Bronchial epithelial cell (primary cell): ENCODE measurements around the gene FAM89A. TPM values are rescaled to one million over a fixed set of nuclear protein-coding genes. Genes with fewer than 3 reads are reported as not detected.

Experiments used
- DNase-seq: peaks from one replicate; pipeline ENCODE4 v3.0.0-alpha.2; 2010; ENCODE audit warnings: low read depth
- FAIRE-seq: peaks from 2 replicates; lab custom pipeline; 2011; peaks lifted over from hg19 to GRCh38; lab: Jason Lieb, UNC
- H3K27me3 ChIP-seq: 2 replicates; pipeline ENCODE4 v1.5.1; 2011; ENCODE audit warnings: low read length; ENCODE audit not compliant: control insufficient read depth, insufficient read depth
- H3K36me3 ChIP-seq: 2 replicates; pipeline ENCODE4 v1.5.1; 2011; ENCODE audit warnings: low read length; ENCODE audit not compliant: control insufficient read depth, insufficient read depth
- H3K4me3 ChIP-seq: 2 replicates; pipeline ENCODE4 v1.5.1; 2011; ENCODE audit warnings: mild to moderate bottlenecking, low read depth, low read length, control low read depth
- total RNA-seq: library from RNA; depleted of rRNA; stranded (reverse); fragments of >200 nt; gene quantifications from 2 replicates; pipeline ENCODE4 v1.2.1, GENCODE V29; 2014
- TF ChIP-seq, protein P1 (sequence below): IDR thresholded peaks from 2 replicates; pipeline ENCODE4 v1.5.1; 2011; ENCODE audit warnings: mild to moderate bottlenecking, moderate library complexity, low read length, control low read depth, inconsistent platforms; ENCODE audit not compliant: insufficient read depth, severe bottlenecking

Gene FAM89A
- total RNA-seq, 1 donor from 2014 or later = 10.8 TPM

DNA sequence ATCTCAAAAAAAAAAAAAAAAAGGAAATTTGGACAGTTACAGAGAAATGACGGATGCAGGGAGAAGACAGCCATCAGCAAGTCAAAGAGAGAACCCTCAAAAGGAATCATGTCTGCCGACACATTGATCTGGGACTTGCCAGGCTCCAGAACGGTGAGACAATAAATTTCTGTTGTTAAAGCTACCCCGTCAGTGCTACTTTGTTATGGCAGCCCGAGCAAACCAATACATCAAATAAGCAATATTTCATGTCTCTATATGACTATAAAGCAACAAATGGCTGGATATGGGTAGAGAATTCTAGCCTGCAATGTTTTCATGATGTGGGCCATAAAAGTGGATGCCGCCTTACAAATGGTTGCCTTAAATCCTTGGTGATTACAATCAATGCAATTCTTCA is 23.3 kb upstream of the FAM89A start:
- DNase-seq (no peak), FAIRE-seq (no peak)
- no peaks in the 10 kb centered on the region for H3K36me3 ChIP-seq
- TF ChIP-seq, protein P1, sequence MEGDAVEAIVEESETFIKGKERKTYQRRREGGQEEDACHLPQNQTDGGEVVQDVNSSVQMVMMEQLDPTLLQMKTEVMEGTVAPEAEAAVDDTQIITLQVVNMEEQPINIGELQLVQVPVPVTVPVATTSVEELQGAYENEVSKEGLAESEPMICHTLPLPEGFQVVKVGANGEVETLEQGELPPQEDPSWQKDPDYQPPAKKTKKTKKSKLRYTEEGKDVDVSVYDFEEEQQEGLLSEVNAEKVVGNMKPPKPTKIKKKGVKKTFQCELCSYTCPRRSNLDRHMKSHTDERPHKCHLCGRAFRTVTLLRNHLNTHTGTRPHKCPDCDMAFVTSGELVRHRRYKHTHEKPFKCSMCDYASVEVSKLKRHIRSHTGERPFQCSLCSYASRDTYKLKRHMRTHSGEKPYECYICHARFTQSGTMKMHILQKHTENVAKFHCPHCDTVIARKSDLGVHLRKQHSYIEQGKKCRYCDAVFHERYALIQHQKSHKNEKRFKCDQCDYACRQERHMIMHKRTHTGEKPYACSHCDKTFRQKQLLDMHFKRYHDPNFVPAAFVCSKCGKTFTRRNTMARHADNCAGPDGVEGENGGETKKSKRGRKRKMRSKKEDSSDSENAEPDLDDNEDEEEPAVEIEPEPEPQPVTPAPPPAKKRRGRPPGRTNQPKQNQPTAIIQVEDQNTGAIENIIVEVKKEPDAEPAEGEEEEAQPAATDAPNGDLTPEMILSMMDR = no peak
- H3K4me3 ChIP-seq = no peak overlapping the region
- H3K27me3 ChIP-seq = peaks cover 3% of the 10 kb centered on the region

DNA sequence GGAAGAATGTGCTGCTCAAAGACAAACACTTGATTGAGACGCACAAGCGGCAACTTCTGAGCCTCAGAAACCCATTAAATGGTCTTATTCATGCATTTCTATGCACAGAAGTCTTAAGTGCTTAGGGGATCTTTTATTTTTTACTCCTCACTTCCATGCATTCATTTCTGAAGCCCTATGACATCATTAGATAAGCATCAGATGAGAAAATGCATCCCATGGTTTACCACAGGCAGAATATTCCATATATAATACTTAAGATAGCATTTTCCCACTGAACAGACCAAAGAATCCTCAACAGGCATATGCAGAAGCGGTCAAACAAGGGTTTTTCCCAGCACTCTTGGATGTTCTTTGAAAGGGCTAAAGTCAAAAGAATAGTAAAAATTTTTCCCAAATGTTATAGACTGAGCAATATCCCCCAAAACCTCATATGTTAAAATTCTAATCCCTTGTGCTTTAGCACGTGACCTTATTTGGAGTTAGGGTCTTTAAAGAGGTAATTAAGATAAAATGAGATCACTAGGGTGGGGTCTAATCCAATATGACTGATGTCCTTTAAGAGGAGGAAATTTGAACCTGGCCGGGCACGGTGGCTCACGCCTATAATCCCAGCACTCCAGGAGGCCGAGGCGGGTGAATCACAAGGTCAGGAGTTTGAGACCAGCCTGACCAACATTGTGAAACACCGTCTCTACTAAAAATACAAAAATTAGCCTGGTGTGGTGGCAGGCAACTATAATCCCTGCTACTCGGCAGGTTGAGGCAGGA is 22.6 kb upstream of the FAM89A start:
- Histone ChIP-seq H3K36me3 (no peaks in the 10 kb centered on the region), H3K4me3 (no peak overlapping the region), H3K27me3 (peaks cover 3% of the 10 kb centered on the region)
- no peak for DNase-seq
- TF ChIP-seq, protein P1 = no peak
- FAIRE-seq = no peak

DNA sequence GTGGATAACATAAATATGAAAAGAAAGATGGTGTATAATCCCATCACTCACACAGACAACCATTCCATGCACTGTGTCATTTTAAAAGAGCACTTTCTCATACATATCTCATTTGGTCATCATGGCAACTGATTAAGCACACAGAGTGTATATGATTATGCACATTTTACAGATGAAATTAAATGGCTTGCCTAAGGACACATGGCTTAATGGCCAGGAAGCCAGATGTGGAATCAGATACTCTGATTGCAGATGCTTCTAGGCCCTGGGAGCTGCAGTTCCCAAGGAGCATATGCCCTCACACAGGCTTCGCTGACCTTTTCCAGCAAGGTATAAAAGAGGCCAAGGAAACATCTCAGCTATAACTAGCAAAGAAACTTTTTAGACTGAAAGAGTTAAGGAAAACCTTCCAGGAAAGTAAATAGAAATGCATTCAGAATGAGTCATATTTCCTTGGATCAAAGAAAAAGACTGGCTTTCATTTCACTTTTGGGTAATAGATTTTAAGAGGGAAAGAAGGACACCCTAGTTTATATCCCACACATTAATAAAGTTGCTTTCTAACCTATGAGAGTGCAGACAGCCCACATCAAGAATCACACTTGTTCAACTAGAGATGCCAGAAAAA is 19.6 kb upstream of the FAM89A start:
- TF ChIP-seq, protein P1 = no peak
- Histone ChIP-seq H3K27me3 (peaks cover 6% of the 10 kb centered on the region), H3K4me3 (no peak overlapping the region), H3K36me3 (no peaks in the 10 kb centered on the region)
- DNase-seq (peak; percentile 45), FAIRE-seq (peak; percentile 47)

DNA sequence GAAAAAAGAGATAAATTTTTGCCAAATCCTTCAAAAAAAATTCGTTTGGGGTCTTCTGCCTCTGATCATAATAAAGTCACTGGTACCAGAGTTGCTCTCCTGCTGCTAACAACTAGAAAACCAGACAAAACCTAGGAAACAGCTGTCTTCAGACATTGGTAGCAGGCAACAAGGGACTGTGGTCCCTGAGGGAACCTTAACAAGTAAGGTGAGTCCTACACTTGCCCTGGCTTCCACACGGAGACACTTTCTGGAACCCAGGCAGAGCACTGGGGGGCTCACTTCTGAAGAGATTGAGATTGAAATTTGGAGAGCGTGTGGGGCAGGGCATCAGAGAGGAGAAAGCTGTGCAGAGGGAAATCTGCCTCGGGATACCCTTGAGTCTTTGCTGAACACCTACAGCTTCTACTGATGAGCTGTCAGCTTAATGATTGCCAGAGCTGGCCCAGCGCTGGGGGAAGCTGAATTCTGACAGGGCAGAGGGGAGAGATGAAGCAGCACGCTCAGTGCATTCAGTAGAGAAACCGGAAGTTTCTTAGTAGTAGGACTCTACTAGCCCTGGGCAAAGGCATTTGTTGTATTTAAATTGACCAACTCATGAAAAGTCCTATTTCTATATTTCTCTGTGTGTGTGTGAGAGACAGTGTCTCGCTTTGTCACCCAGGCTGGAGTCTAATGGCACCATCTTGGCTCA is 18.5 kb upstream of the FAM89A start:
- no peak for DNase-seq
- FAIRE-seq = no peak
- Histone ChIP-seq H3K27me3 (peaks cover 6% of the 10 kb centered on the region), H3K4me3 (no peak overlapping the region), H3K36me3 (no peaks in the 10 kb centered on the region)
- TF ChIP-seq, protein P1 = no peak

DNA sequence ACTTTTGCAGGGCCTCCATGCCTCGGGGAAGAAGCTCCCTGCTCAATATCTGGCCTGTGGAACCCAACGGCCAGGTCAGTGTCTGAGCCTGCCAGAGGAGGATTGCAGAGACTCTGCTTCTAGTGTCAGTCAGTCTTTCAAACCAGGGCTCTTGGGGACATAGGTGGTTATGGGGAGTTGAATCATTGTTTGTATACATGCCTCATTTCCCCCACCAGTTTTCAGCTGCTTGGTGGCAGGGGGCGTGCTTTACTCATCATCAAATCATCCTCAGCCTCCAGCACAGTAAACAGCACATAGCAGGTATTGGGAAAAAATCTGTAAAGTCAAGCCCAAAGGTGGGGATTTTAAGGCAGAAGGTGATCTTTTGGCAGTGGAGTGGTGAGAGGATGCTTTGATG is 17.4 kb upstream of the FAM89A start:
- DNase-seq (peak; percentile 37), FAIRE-seq (no peak)
- TF ChIP-seq, protein P1 = no peak
- H3K36me3 ChIP-seq = no peaks in the 10 kb centered on the region
- peaks cover 4% of the 10 kb centered on the region for H3K27me3 ChIP-seq
- H3K4me3 ChIP-seq = no peak overlapping the region
